HG03175 (cell line): ENCODE results near the gene MACIR.
A peak's percentile ranks its signal among the peaks of the same experiment; 100 is the strongest.
"Not testable (repeated sequence)": the region's sequence is repeated elsewhere in the genome, so short reads cannot be mapped to it uniquely, and the experiment has no call there.

Source experiments
- ATAC-seq: cut with Tn5 transposase; IDR thresholded peaks from one replicate; pipeline ENCODE4 v1.9.1; 2021; ENCODE audit warnings: mild to moderate bottlenecking, moderate library complexity; ENCODE audit not compliant: unreplicated experiment

Gene MACIR

DNA sequence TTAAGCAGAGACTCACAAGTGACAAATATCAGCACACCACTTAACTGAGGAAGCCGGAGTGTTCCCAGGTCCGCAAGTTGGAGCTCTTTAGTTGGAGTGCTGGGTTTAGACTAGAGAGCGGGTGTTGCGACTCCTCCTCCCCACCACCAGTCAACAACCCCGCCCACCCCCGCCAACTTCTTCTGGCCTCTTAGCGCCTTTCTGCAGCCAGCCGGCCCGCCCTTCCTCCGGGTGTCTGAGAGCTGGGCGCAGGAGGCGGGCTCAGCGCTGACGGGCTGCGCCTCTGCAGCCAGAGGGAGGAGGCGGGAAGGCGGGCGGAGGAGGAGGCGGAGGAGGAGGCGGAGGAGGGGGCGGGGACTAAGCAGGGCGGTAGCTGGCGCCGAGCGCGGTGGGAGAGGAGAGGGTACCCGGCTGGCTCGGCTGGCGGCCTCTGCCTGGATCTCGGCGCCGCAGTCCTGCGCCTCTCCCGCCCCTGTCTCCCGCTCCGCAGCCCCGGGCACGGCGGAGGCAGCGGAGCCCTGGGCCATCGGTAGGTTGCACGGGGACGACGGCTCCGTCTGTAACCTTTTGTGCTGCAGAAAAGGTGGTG is at the start of gene MACIR:
Gene MACIR (plus strand): TSS at position 396 of the 589 bp plus-strand sequence. CDS start 17,157 bp downstream, outside the sequence.
- peak; percentile 81 for ATAC-seq

GRCh38 chr5:103209065-103209464 is 49.5 kb upstream of the MACIR start:
- no peak for ATAC-seq

GRCh38 chr5:103210952-103211351 is 47.6 kb upstream of the MACIR start:
- no peak for ATAC-seq

GRCh38 chr5:103211576-103212561 is 46.7 kb upstream of the MACIR start:
- peak; percentile 84 for ATAC-seq

- ATAC-seq: no peak
Observed at GRCh38 chr5:103216137-103216536, 42.4 kb upstream of the MACIR start.

- no peak for ATAC-seq
Observed at GRCh38 chr5:103216697-103217096, 41.9 kb upstream of the MACIR start.

DNA sequence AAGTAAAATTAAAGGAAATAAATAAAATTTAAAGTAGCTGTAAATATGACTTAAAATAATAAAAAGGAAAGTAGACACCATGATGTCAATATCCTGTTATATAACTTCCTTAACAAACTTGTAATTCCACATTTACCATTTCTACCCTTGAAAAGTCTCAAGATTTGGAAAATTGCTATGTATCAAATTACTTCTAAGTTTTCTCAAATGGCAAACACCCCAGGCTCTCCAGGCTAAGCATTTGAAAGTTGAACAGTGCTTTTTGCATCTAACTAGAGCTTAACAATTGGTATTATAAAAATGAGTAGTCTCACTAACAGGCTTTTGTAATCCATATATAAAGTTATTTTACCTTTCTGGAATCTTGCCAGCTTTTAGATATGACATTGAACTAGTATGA is 41.5 kb upstream of the MACIR start:
- ATAC-seq: no peak

- ATAC-seq: no peak
Observed at GRCh38 chr5:103218164-103218563, 40.4 kb upstream of the MACIR start.

DNA sequence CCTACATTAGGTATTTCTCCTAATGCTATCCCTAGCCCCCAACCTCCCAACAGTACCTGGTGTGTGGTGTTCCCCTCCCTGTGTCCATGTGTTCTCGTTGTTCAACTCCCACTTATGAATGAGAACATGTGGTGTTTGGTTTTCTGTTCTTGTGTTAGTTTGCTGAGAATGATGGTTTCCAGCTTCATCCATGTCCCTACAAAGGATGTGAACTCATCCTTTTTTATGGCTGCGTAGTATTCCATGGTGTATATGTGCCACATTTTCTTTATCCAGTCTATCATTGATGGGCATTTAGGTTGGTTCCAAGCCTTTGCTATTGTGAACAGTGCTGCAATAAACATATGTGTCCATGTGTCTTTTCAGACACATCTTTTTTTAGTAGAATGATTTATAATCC is 39.5 kb upstream of the MACIR start:
- not testable (repeated sequence) for ATAC-seq

DNA sequence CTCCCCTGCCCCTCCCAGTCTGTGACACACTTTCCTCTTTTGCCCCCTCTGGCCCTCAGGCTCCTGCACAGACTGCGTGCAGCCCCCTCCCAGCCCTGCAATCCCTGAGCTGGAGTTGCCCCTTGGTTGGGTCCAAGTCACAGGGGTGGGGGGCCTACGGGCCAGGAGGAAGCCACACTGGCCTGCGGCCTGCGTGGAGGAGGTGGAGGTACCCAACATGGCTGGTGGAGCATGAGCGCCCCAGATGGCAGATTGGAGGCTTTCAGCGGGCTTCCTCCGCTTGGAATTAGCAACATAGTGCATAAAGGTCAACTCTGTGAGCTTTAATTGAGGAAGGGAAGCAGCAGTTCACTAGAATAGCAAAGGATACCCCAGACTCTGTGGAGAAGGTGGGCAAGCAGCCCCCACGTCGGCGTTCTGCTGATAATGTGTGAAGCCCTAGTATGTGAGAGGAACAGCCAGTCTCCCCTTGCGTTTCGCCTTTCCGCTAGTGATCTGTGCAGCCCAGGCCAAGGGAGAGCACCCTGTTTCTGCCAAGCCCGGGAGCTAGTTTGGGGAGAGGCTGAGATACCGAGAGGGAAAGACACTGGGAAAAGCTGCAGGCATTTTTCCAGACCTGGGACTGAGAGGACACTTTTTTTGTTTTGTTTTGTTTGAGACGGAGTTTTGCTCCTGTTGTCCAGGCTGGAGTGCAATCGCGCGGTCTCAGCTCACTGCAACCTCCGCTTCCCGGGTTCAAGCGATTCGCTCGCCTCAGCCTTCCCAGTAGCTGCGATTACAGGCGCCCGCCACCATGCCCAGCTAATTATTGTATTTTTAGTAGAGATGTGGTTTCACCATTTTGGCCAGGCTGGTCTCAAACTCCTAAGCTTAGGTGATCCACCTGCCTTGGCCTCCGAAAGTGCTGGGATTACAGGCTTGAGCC is 35.3 kb upstream of the MACIR start:
- no peak for ATAC-seq

DNA sequence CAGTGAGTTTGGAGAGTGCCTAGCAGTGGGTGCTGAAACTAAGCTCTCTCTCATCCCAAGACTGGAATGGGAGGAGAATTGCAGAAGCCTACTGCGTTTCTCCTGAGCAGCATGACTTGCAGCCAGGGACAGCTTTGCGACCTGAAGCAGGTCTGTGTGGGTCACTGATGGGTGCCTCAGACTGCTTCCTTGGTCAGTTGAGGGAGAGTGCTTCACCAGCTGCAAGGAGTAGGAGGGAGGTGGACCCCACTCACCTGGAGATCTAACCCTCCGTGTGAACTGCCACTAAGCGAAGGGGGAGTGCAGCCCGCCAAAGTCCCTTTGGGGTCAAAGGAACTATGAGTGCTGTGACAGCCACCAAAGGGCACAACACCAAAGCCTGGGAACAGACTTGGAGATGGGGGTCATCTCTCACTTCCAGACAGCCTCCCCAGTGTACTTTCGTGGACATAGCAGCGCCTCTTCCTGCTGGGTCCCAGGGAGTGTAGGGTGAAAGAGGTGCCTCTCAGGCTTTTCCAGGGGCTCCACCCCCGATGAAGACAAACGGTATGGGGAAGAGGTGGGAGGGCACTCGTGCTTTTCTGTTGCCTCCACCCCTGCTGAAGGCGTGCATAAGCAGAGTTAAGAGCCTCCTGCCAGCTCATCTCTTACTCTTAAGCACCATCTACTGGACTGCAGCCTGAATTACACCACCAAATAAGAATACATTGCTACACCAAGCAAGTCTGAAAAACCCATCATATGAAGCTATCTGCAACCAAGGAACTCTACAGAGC is 34.3 kb upstream of the MACIR start:
- ATAC-seq: peak; percentile 89

DNA sequence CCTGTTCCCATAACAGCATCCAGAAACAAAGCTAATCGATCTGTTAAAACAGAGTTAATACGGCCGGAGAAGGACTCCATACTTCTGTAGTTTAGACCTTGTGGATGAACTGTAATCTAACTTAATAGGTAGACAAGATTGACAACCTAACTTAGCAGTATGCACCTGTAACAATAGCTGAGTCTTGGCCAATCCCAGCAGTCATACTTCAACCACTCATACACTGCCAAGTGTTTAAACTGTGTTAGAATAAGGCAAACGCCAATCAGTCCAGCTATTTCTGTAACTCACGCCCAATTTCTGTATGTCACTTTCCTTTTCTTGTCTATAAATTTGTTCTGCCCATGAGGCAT is 33.7 kb upstream of the MACIR start:
- ATAC-seq: no peak

- no peak for ATAC-seq
Observed at GRCh38 chr5:103228061-103228460, 30.5 kb upstream of the MACIR start.

GRCh38 chr5:103228588-103228987 is 30.0 kb upstream of the MACIR start:
- no peak for ATAC-seq

- peak; percentile 76 for ATAC-seq
Observed at GRCh38 chr5:103232393-103232999, 26.1 kb upstream of the MACIR start.

GRCh38 chr5:103234239-103234975 is 24.2 kb upstream of the MACIR start:
- no peak for ATAC-seq

- ATAC-seq: no peak
Observed at GRCh38 chr5:103235891-103236290, 22.7 kb upstream of the MACIR start.

DNA sequence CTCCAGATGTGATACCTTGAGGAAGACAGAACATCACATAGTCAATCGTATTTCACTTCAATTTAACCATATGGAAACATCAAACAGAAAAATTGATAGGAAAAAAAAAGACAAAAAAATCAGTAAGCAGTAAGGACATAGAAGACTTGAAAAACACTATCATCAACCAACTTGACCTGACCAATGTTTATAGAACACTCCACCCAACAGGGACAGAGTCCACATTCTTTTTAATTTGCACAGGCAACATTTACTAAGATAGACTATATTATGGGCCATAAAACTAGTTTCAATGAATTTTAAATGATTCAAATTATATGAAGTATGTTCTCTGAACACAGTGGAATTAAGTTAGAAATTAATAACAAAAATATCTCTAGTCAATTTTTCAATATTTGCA is 20.8 kb upstream of the MACIR start:
- no peak for ATAC-seq

DNA sequence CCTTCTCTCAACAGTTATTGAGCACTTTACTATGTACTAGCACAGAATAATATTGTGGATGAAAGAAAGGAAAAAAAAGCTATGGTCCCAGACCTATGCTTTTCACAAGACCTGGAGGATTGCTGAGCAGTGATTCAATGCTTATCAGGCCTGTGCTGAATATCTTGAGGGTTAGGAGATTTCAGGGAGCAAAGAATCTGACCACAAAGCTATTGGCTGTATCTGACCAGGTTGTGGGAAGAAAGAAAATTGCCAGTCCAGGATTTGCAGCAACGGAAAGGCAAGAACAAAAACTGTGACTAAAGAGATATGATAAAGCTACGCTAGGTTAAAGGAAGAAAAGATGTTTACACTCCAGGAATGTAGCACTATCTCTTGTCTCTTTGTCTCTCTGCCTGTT is 14.9 kb upstream of the MACIR start:
- ATAC-seq: no peak
